K562 (cell line): ENCODE results near the gene MORF4L1. TPM values are rescaled to one million over a fixed set of nuclear protein-coding genes. Genes with fewer than 3 reads are reported as not detected.

Experiments
- ATAC-seq: fragments of 200-7000 bp; cut with Tn5 transposase; 3 replicates; pipeline ENCODE4 v1.9.1; 2020; ENCODE audit warnings: moderate library complexity
- BruUV-seq: library from RNA; stranded (reverse); fragments of 400-500 nt; replicated peaks from 2 replicates; lab custom pipeline; 2021; lab: Mats Ljungman, UMichigan
- CTCF ChIA-PET: fragments of 300-600 bp; formaldehyde crosslinking; extraction: SDS; loops from one replicate; lab custom pipeline; 2021; ENCODE audit warnings: low intra/inter-chr PET ratio; lab: Yijun Ruan, JAX
- POLR2A ChIA-PET: fragments of 300-600, 350-650 bp; sonication (Branson Sonifier 250); formaldehyde crosslinking; extraction: SDS; loops from one replicate; lab custom pipeline; 2021; ENCODE audit warnings: antibody characterized with exemption, inconsistent platforms; lab: Yijun Ruan, JAX
- DNase-seq, 4 experiments: peaks; one replicate each; pipeline versions ENCODE4 v3.0.0 to v3.0.0-alpha.2; 2011 to 2018; ENCODE audit warnings: low spot score in 3 of 4, mixed read lengths in 3 of 4; ENCODE audit errors: extremely low read depth in 1 of 4
- FAIRE-seq: peaks from 2 replicates; lab custom pipeline; 2011; peaks lifted over from hg19 to GRCh38; lab: Jason Lieb, UNC
- H2AFZ ChIP-seq: 2 replicates; pipeline ENCODE4 v1.6.0; 2011; ENCODE audit warnings: low read depth, low read length, control low read depth, inconsistent platforms
- H3K27ac ChIP-seq: fragments of 200-600 bp; 3 replicates; pipeline ENCODE4 v1.8.0; 2011; ENCODE audit warnings: low read depth, mild to moderate bottlenecking, control low read depth, inconsistent platforms, low read length, moderate library complexity, mixed read lengths; ENCODE audit errors: extremely low read depth
- H3K27me3 ChIP-seq, 2 experiments: fragments of 300-600 bp in 1 of 2; 2 replicates in 1 of 2; 3 replicates in 1 of 2; pipeline versions ENCODE4 v1.6.0 to v1.8.0; 2011; ENCODE audit warnings: inconsistent platforms in 2 of 2, low read length in 2 of 2, mild to moderate bottlenecking in 1 of 2, mixed read lengths in 1 of 2, moderate library complexity in 1 of 2; ENCODE audit not compliant: control insufficient read depth in 2 of 2, insufficient read depth in 2 of 2
- H3K36me3 ChIP-seq: fragments of 300-600 bp; 3 replicates; pipeline ENCODE4 v1.8.0; 2011; ENCODE audit warnings: mild to moderate bottlenecking, low read length, inconsistent platforms; ENCODE audit not compliant: control insufficient read depth, insufficient read depth
- H3K4me1 ChIP-seq, 2 experiments: fragments of 200-600 bp in 1 of 2; replicated peaks in 1 of 2; 2 replicates in 1 of 2; 3 replicates in 1 of 2; pipeline versions ENCODE4 v1.5.1 to v1.8.0; 2011; ENCODE audit warnings: inconsistent platforms in 2 of 2, low read length in 2 of 2, mild to moderate bottlenecking in 1 of 2, mixed read lengths in 1 of 2, moderate library complexity in 1 of 2; ENCODE audit not compliant: control insufficient read depth in 2 of 2, insufficient read depth in 2 of 2
- H3K4me2 ChIP-seq: 2 replicates; pipeline ENCODE4 v1.6.1; 2011; ENCODE audit warnings: low read length, control low read depth, inconsistent platforms, mixed read lengths; ENCODE audit not compliant: insufficient read depth
- H3K4me3 ChIP-seq: fragments of 200-600 bp; sonication (generic), shearing (Covaris generic); 2 replicates; pipeline ENCODE4 v1.5.1; 2016; ENCODE audit warnings: control low read depth, inconsistent platforms
- H3K79me2 ChIP-seq: fragments of 200-600 bp; 3 replicates; pipeline ENCODE4 v1.8.0; 2011; ENCODE audit warnings: low read length, inconsistent platforms; ENCODE audit not compliant: control insufficient read depth, insufficient read depth
- H3K9ac ChIP-seq, 2 experiments: 2 replicates each; pipeline versions ENCODE4 v1.6.0 to v1.6.1; 2011; ENCODE audit warnings: low read depth in 2 of 2, low read length in 2 of 2, control low read depth in 1 of 2, inconsistent platforms in 1 of 2, mild to moderate bottlenecking in 1 of 2, mixed read lengths in 1 of 2; ENCODE audit not compliant: insufficient read depth in 1 of 2
- H3K9me1 ChIP-seq: one replicate; pipeline ENCODE4 v1.6.0; 2011; ENCODE audit warnings: inconsistent platforms, mild to moderate bottlenecking, low read length, moderate library complexity; ENCODE audit not compliant: control insufficient read depth, insufficient read depth
- H3K9me3 ChIP-seq: replicated peaks from 2 replicates; pipeline ENCODE4 v1.5.1; 2011; ENCODE audit warnings: low read depth, low read length, inconsistent platforms; ENCODE audit not compliant: control insufficient read depth, insufficient read depth
- H4K20me1 ChIP-seq: replicated peaks from 2 replicates; pipeline ENCODE4 v1.6.1; 2011; ENCODE audit warnings: low read length, inconsistent platforms, mixed read lengths; ENCODE audit not compliant: control insufficient read depth, insufficient read depth
- ARID3B ChIP-seq: fragments of 250-450 bp; sonication (Bioruptor Pico); IDR thresholded peaks from 2 replicates; pipeline ENCODE4 v1.4.0; 2020; ENCODE audit warnings: borderline replicate concordance
- ATF1 ChIP-seq, 2 experiments: fragments of 450-650 bp in 1 of 2; IDR thresholded peaks; 2 replicates each; pipeline ENCODE4 v1.6.1; 2016; ENCODE audit warnings: missing compliant biosample characterization in 1 of 2, missing genetic modification characterization in 1 of 2
- BDP1 ChIP-seq: IDR thresholded peaks from 3 replicates; pipeline ENCODE4 v1.6.1; 2011; ENCODE audit not compliant: insufficient read length, insufficient read depth
- BHLHE40 ChIP-seq: IDR thresholded peaks from 2 replicates; pipeline ENCODE4 v1.6.1; 2011; ENCODE audit warnings: low read length, improper control_type of control experiment
- ETS2 ChIP-seq: IDR thresholded peaks from 2 replicates; pipeline ENCODE4 v1.6.1; 2016; ENCODE audit warnings: borderline replicate concordance, missing genetic modification characterization, mild to moderate bottlenecking, moderate library complexity, missing compliant biosample characterization; ENCODE audit not compliant: poor library complexity, severe bottlenecking
- FOXK2 ChIP-seq, 2 experiments: fragments of 450-650 bp; IDR thresholded peaks in 1 of 2; conservative IDR thresholded peaks in 1 of 2; 2 replicates each; pipeline ENCODE4 v1.6.1; 2016; ENCODE audit warnings: low read depth in 2 of 2, mild to moderate bottlenecking in 1 of 2
- IRF2 ChIP-seq: sonication (generic); formaldehyde crosslinking; IDR thresholded peaks from 2 replicates; pipeline ENCODE4 v1.8.1; 2022; ENCODE audit warnings: mild to moderate bottlenecking, missing genetic modification reagents
- NELFE ChIP-seq: IDR thresholded peaks from 2 replicates; pipeline ENCODE4 v1.6.1; 2011; ENCODE audit warnings: mild to moderate bottlenecking; ENCODE audit not compliant: insufficient read depth, insufficient read length
- NUFIP1 ChIP-seq: fragments of 450-650 bp; IDR thresholded peaks from 2 replicates; pipeline ENCODE4 v1.6.1; 2018; ENCODE audit not compliant: partially characterized antibody
- PRMT5 ChIP-seq: sonication (generic); formaldehyde crosslinking; IDR thresholded peaks from 2 replicates; pipeline ENCODE4 v1.5.0; 2020; ENCODE audit warnings: missing genetic modification reagents
- RFX7 ChIP-seq: fragments of 250-450 bp; sonication (Bioruptor Pico); IDR thresholded peaks from 2 replicates; pipeline ENCODE4 v1.5.1; 2021; ENCODE audit warnings: mild to moderate bottlenecking
- ZBTB12 ChIP-seq: fragments of 250-450 bp; sonication (Bioruptor Pico); IDR thresholded peaks from 2 replicates; pipeline ENCODE4 v1.4.0; 2020
- ZC3H8 ChIP-seq: fragments of 450-650 bp; IDR thresholded peaks from 2 replicates; pipeline ENCODE4 v1.6.1; 2017
- ZFPM2 ChIP-seq: fragments of 250-450 bp; sonication (Bioruptor Pico); IDR thresholded peaks from 2 replicates; pipeline ENCODE4 v1.5.1; 2022; ENCODE audit warnings: mild to moderate bottlenecking
- ZNF124 ChIP-seq: sonication (generic); formaldehyde crosslinking; IDR thresholded peaks from 2 replicates; pipeline ENCODE4 v1.8.1; 2022; ENCODE audit warnings: missing genetic modification reagents
- ZNF232 ChIP-seq: sonication (generic); formaldehyde crosslinking; IDR thresholded peaks from 2 replicates; pipeline ENCODE4 v1.8.0; 2022; ENCODE audit warnings: mild to moderate bottlenecking, missing genetic modification reagents
- ZNF384 ChIP-seq: IDR thresholded peaks from 2 replicates; pipeline ENCODE4 v1.6.1; 2012; ENCODE audit warnings: low read depth, low read length, improper control_type of control experiment
- ZNF507 ChIP-seq: conservative IDR thresholded peaks from 2 replicates; pipeline ENCODE4 v1.6.1; 2017; ENCODE audit warnings: missing genetic modification characterization, missing compliant biosample characterization
- ZNF561 ChIP-seq: fragments of 450-650 bp; formaldehyde crosslinking; conservative IDR thresholded peaks from 2 replicates; pipeline ENCODE4 v1.4.0; 2020; ENCODE audit warnings: mild to moderate bottlenecking, moderate library complexity
- WGBS: fragments of 100-300 bp; shearing (Covaris generic); methylation state at CpG from one replicate; pipeline ENCODE4 v1.1.6; 2016; ENCODE audit warnings: low coverage, mixed read lengths; ENCODE audit not compliant: insufficient coverage; ENCODE audit errors: missing lambda C conversion rate; 5-methylcytosine and 5-hydroxymethylcytosine counted together
- in situ Hi-C: fragments of 300-500 bp; cut with MboI; formaldehyde crosslinking; loops from 4 replicates; pipeline ENCODE4 v1.15.0; 2018; ENCODE audit warnings: inconsistent platforms, mixed read lengths
- intact Hi-C: fragments of 100-400 bp; cut with micrococcal nuclease; formaldehyde crosslinking; loops from 2 replicates; pipeline ENCODE4 v1.14.2; 2022
- polyA plus RNA-seq, 8 experiments: library from polyadenylated mRNA; depleted of rRNA in 4 of 8; stranded (reverse) in 5 of 8; unstranded in 3 of 8; fragments of >200 nt; fragmentation: Nextera tagmentation in 2 of 8; fragmentation: Illumina TruSeq in 1 of 8; extraction: Ambion mirVana in 2 of 8; extraction: Trizol in 1 of 8; gene quantifications; 2 replicates each; pipeline versions ENCODE4 v1.2.1 to v1.2.3, GENCODE V29; 2011 to 2014; ENCODE audit warnings: inconsistent platforms in 1 of 8, missing spikeins in 1 of 8
- total RNA-seq, 7 experiments: library from RNA; depleted of rRNA in 6 of 7; stranded (reverse); fragments of >200 nt in 6 of 7; fragmentation: Illumina TruSeq in 2 of 7; extraction: Trizol in 2 of 7; gene quantifications; 2 replicates each; pipeline versions ENCODE4 v1.2.1 to v1.2.3, GENCODE V29; 2011 to 2021; ENCODE audit warnings: low replicate concordance in 1 of 7
- TF ChIP-seq, protein P1 (sequence below): fragments of 450-650 bp; formaldehyde crosslinking; IDR thresholded peaks from 2 replicates; pipeline ENCODE4 v1.4.0; 2020; ENCODE audit warnings: mild to moderate bottlenecking, moderate library complexity

Gene MORF4L1
- total and polyA plus RNA-seq, 9 of the 15 experiments (the other 6 are each of a cell fraction or from before 2014, with no cell fraction given): 127 to 615 (median 281) TPM

GRCh38 chr15:78879517-78880241, 7.0 kb downstream of the MORF4L1 start:
- ChIA-PET CTCF (no interaction called here), POLR2A (interaction anchor here (0.6 to 2.9 kb wide), 10 partner anchors 11 to 1948 kb away, joined by 3 to 11 read pairs (median 4); partner anchors contain the start of gene RCN2)
- H2AFZ ChIP-seq: no peak overlapping the region
- H3K27me3 ChIP-seq: no peaks in the 10 kb centered on the region
- H3K9me3 ChIP-seq: no peaks in the 10 kb centered on the region
- H3K4me3 ChIP-seq: no peak overlapping the region
- FAIRE-seq: no peak
- no peak for ATAC-seq
- peaks cover 99% of the 10 kb centered on the region for H3K79me2 ChIP-seq
- H4K20me1 ChIP-seq: peaks cover 59% of the 10 kb centered on the region
- peak in 1 of 4 experiments; percentile 31 for DNase-seq
- H3K4me2 ChIP-seq: no peak overlapping the region
- H3K4me1 ChIP-seq: peaks cover 8 to 29% of the 10 kb centered on the region in 2 experiments; a peak in 4 of 5 replicates
- intact Hi-C loops (no loop called here), in situ Hi-C loops (no loop called here)
- H3K27ac ChIP-seq: peak overlapping the region; percentile 10; the same call in 1 of the 3 replicates
- no peak overlapping the region for H3K9ac ChIP-seq
- BruUV-seq: no TSS peak
- H3K9me1 ChIP-seq: peaks cover 12% of the 10 kb centered on the region
- 30% methylated on average over 4 of the region's 6 CpGs for WGBS
- H3K36me3 ChIP-seq: peaks cover 72% of the 10 kb centered on the region
- TF ChIP-seq FOXK2 (conservative IDR thresholded peaks at IDR 0.05 in 1 of 2, IDR thresholded peaks at IDR 0.05 in 1 of 2; ENCODE audit: low read depth in 2 of 2) (no peak), IRF2 (CRISPR knock-in tag) (no peak), ZBTB12 (CRISPR knock-in tag) (no peak), PRMT5 (CRISPR knock-in tag) (no peak), BDP1 (no peak), BHLHE40 (no peak), NUFIP1 (no peak), RFX7 (CRISPR knock-in tag) (no peak), ZNF124 (CRISPR knock-in tag) (no peak), ETS2 (tag) (no peak), ATF1 (CRISPR knock-in tag; IDR thresholded peaks at IDR 0.05) (no peak), ATF1 (tag; IDR thresholded peaks at IDR 0.05) (peak; percentile 48; the same call in 1 of the 2 replicates), ARID3B (CRISPR knock-in tag) (no peak), ZNF507 (no peak), ZNF384 (peak; percentile 20; the same call in 1 of the 2 replicates), ZFPM2 (no peak), ZNF561 (CRISPR knock-in tag) (no peak), ZC3H8 (no peak), ZNF232 (CRISPR knock-in tag) (no peak), NELFE (no peak)
- TF ChIP-seq, protein P1, sequence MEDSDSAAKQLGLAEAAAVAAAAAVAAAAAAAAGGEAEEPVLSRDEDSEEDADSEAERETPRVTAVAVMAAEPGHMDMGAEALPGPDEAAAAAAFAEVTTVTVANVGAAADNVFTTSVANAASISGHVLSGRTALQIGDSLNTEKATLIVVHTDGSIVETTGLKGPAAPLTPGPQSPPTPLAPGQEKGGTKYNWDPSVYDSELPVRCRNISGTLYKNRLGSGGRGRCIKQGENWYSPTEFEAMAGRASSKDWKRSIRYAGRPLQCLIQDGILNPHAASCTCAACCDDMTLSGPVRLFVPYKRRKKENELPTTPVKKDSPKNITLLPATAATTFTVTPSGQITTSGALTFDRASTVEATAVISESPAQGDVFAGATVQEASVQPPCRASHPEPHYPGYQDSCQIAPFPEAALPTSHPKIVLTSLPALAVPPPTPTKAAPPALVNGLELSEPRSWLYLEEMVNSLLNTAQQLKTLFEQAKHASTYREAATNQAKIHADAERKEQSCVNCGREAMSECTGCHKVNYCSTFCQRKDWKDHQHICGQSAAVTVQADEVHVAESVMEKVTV (CRISPR knock-in tag): no peak
